HG03457 (cell line): ENCODE results near the gene HPN.

ENCODE experiments used
- ATAC-seq: cut with Tn5 transposase; IDR thresholded peaks from one replicate; pipeline ENCODE4 v1.9.1; 2021; ENCODE audit warnings: moderate number of reproducible peaks; ENCODE audit not compliant: unreplicated experiment

The HPN gene

GRCh38 chr19:35080613-35081170, 39.2 kb downstream of the HPN start:
- ATAC-seq, result no peak

GRCh38 chr19:35081201-35081600, 39.7 kb downstream of the HPN start:
- no peak for ATAC-seq

GRCh38 chr19:35083691-35084508, 42.4 kb downstream of the HPN start:
- ATAC-seq, result no peak

- no peak for ATAC-seq
Measured at GRCh38 chr19:35084509-35084762, 42.9 kb downstream of the HPN start.

- no peak for ATAC-seq
Measured at GRCh38 chr19:35085947-35086346, 44.4 kb downstream of the HPN start.

- no peak for ATAC-seq
Measured at GRCh38 chr19:35086455-35086854, 44.9 kb downstream of the HPN start.

- no peak for ATAC-seq
Measured at GRCh38 chr19:35087393-35087792, 45.9 kb downstream of the HPN start.

- no peak for ATAC-seq
Measured at GRCh38 chr19:35088131-35088913, 46.8 kb downstream of the HPN start.

GRCh38 chr19:35089554-35089953, 48.0 kb downstream of the HPN start:
- no peak for ATAC-seq

GRCh38 chr19:35090160-35090505, 48.6 kb downstream of the HPN start:
- ATAC-seq, result no peak

GRCh38 chr19:35090506-35091214, 49.1 kb downstream of the HPN start:
- no peak for ATAC-seq

GRCh38 chr19:35093430-35093829, 51.9 kb downstream of the HPN start:
- no peak for ATAC-seq

GRCh38 chr19:35093941-35094647, 52.6 kb downstream of the HPN start:
- no peak for ATAC-seq

GRCh38 chr19:35094656-35095055, 53.1 kb downstream of the HPN start:
- ATAC-seq, result no peak

- no peak for ATAC-seq
Measured at GRCh38 chr19:35095667-35096368, 54.3 kb downstream of the HPN start.

GRCh38 chr19:35098413-35099049, 57.0 kb downstream of the HPN start:
- ATAC-seq, result no peak

GRCh38 chr19:35099155-35099896, 57.8 kb downstream of the HPN start:
- no peak for ATAC-seq

- ATAC-seq, result no peak
Measured at GRCh38 chr19:35099897-35100275, 58.4 kb downstream of the HPN start.
